ENCODE data around the gene DHX16.

DHX16 gene

GRCh38 chr6:30691208-30691847 lies 18.5 kb upstream of the DHX16 start:
- DNase-seq: no peak

GRCh38 chr6:30690403-30691207 lies 17.8 kb upstream of the DHX16 start, which contains the start of gene NRM:
Gene NRM, minus strand, starts transcription at chr6:30690984. Its CDS starts 10 bp downstream, at chr6:30690974.
- peak; percentile 80 to 82 for DNase-seq

GRCh38 chr6:30689985-30690384 lies 17.2 kb upstream of the DHX16 start:
- no peak for DNase-seq

- no peak for DNase-seq
Observed at GRCh38 chr6:30689022-30689865, 16.4 kb upstream of the DHX16 start.

- DNase-seq: peak in 1 of 2 experiments; percentile 21
Observed at GRCh38 chr6:30688569-30688968, 15.8 kb upstream of the DHX16 start.

GRCh38 chr6:30687659-30688431 lies 15.0 kb upstream of the DHX16 start:
- peak in 1 of 2 experiments; percentile 12 for DNase-seq

- DNase-seq: peak; percentile 96 to 97
Observed at GRCh38 chr6:30686908-30687658, 14.3 kb upstream of the DHX16 start.

- DNase-seq: peak; percentile 92
Observed at GRCh38 chr6:30686009-30686907, 13.5 kb upstream of the DHX16 start, which contains the start of gene PPP1R18. Gene PPP1R18, minus strand, starts transcription at chr6:30686645. Its CDS starts 627 bp downstream, at chr6:30686018.

GRCh38 chr6:30685157-30686008 lies 12.6 kb upstream of the DHX16 start:
- peak; percentile 34 to 47 for DNase-seq

GRCh38 chr6:30684386-30685156 lies 11.8 kb upstream of the DHX16 start:
- peak; percentile 68 to 73 for DNase-seq

- DNase-seq: no peak
Observed at GRCh38 chr6:30683980-30684338, 11.2 kb upstream of the DHX16 start.

- DNase-seq: peak in 1 of 2 experiments; percentile 26
Observed at GRCh38 chr6:30683183-30683979, 10.6 kb upstream of the DHX16 start.

- peak; percentile 85 to 90 for DNase-seq
Observed at GRCh38 chr6:30682143-30683117, 9.6 kb upstream of the DHX16 start.

GRCh38 chr6:30681766-30682142 lies 8.9 kb upstream of the DHX16 start:
- peak in 1 of 2 experiments; percentile 18 for DNase-seq

- DNase-seq: peak in 1 of 2 experiments; percentile 18
Observed at GRCh38 chr6:30679765-30680535, 7.1 kb upstream of the DHX16 start.

Measured in activated CD4-positive, alpha-beta T cell treated with anti-CD3 and anti-CD28 coated beads, Interleukin-2, amount 50 U/mL, for 48 hours (primary cell).